Kidney epithelial cell (primary cell): ENCODE results near the gene MFAP3. TPM values are rescaled to one million over a fixed set of nuclear protein-coding genes. Genes with fewer than 3 reads are reported as not detected.

ENCODE experiments used
- DNase-seq: peaks from one replicate; pipeline ENCODE4 v3.0.0-alpha.2; 2010; ENCODE audit warnings: low read depth
- H3K27me3 ChIP-seq: 2 replicates; pipeline ENCODE4 v1.6.0; 2011; ENCODE audit warnings: low read length; ENCODE audit not compliant: control insufficient read depth, insufficient read depth
- H3K36me3 ChIP-seq: 2 replicates; pipeline ENCODE4 v1.5.1; 2011; ENCODE audit warnings: low read length; ENCODE audit not compliant: control insufficient read depth, insufficient read depth
- H3K4me3 ChIP-seq: 2 replicates; pipeline ENCODE4 v1.5.1; 2011; ENCODE audit warnings: low read depth, mild to moderate bottlenecking, control low read depth, low read length
- total RNA-seq: library from RNA; depleted of rRNA; stranded (reverse); fragments of >200 nt; gene quantifications from 2 replicates; pipeline ENCODE4 v1.2.3, GENCODE V29; 2015
- TF ChIP-seq, protein P1 (sequence below): IDR thresholded peaks from 2 replicates; pipeline ENCODE4 v1.5.1; 2011; ENCODE audit warnings: mild to moderate bottlenecking, moderate library complexity, low read length, control low read depth, inconsistent platforms; ENCODE audit not compliant: insufficient read depth, poor library complexity, severe bottlenecking

The MFAP3 gene
- total RNA-seq, 1 donor from 2014 or later = 51.0 TPM

DNA sequence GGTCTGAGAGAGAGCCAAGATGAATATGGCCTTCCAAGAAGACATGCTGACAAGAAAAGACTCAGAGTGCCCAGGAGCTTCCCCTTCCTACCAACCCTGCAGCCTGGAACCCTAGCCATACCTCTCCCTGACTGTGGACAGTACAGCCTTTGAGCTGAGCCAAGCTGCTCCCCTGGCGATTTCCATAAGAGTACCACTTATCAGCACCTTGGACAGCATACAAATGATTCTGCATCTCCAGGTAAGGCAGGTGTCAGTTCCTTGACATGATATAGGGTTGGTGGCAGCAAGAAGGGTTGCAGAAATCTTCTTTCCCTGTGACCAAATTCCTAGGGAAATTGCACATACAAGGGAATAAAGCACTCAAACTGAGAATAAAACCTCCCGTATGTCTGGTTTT is 58.3 kb downstream of the MFAP3 start:
- TF ChIP-seq, protein P1, sequence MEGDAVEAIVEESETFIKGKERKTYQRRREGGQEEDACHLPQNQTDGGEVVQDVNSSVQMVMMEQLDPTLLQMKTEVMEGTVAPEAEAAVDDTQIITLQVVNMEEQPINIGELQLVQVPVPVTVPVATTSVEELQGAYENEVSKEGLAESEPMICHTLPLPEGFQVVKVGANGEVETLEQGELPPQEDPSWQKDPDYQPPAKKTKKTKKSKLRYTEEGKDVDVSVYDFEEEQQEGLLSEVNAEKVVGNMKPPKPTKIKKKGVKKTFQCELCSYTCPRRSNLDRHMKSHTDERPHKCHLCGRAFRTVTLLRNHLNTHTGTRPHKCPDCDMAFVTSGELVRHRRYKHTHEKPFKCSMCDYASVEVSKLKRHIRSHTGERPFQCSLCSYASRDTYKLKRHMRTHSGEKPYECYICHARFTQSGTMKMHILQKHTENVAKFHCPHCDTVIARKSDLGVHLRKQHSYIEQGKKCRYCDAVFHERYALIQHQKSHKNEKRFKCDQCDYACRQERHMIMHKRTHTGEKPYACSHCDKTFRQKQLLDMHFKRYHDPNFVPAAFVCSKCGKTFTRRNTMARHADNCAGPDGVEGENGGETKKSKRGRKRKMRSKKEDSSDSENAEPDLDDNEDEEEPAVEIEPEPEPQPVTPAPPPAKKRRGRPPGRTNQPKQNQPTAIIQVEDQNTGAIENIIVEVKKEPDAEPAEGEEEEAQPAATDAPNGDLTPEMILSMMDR = no peak
- Histone ChIP-seq H3K27me3 (no peaks in the 10 kb centered on the region), H3K36me3 (no peaks in the 10 kb centered on the region), H3K4me3 (no peak overlapping the region)
- DNase-seq = no peak

DNA sequence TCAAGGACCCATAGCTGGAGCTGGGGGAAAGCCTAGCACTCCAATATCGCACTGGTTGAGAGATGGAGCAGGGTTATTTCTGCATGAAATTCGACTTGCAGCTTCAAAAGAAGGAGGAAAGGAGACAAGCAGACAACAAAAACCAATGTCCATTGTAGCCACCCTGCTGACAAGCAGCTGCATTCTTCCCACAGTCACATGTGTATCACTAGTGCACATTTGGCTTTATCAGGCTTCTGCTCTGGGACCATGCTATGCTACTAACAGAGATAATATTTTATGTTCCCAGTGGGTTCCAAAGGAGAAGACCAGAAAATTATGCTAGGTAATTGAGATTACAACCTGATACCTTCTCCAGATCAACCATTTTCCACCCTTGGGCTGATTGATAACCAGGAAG is 59.7 kb downstream of the MFAP3 start:
- Histone ChIP-seq H3K36me3 (no peaks in the 10 kb centered on the region), H3K27me3 (no peaks in the 10 kb centered on the region), H3K4me3 (no peak overlapping the region)
- DNase-seq = no peak
- TF ChIP-seq, protein P1 = no peak

DNA sequence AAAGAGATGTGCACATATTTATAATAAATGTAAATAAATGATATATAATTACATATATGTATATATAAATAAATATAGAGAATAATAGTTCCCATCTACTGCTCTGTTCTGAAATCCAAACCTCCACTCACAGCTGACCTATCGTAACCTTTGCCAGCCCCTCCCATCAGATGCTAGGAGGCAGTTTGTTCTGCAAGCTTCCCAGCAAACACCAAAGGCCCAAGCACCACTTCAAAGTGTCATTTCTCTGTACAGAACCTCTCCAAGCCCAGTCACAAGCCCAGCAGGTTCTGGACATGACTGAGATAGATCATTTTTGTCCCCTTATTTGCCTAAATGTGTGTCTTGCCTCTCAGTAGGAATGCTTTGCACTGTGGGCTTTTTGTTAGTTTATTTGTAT is 62.4 kb downstream of the MFAP3 start:
- no peaks in the 10 kb centered on the region for H3K36me3 ChIP-seq
- TF ChIP-seq, protein P1 = no peak
- no peaks in the 10 kb centered on the region for H3K27me3 ChIP-seq
- H3K4me3 ChIP-seq = no peak overlapping the region
- DNase-seq = no peak

DNA sequence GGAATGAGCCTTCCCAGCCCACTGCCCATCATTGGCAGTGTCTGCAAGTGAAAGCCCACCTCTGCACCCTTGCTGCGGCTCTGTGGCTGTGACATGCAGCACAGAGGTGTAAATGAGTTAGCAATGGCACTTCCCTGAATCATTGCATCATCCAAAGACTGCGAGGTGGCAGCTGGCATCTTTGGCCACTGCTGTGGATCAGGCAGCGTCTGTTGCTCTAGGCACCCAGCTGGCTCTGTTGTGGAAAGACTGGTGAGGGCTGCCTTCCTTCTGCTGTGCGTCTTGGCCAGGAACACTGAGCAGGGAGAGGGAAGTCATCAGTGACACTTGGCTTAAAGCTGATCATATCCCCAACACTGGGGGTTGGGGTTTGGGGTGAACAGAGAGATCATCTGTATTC is 64.5 kb downstream of the MFAP3 start:
- Histone ChIP-seq H3K27me3 (no peaks in the 10 kb centered on the region), H3K36me3 (no peaks in the 10 kb centered on the region), H3K4me3 (no peak overlapping the region)
- TF ChIP-seq, protein P1 = no peak
- DNase-seq = no peak

Other genes with a start within 250 kb of the MFAP3 start
- 14.5 and 29.6 TPM in 2 replicates for gene FAM114A2, start 57 bp upstream of the MFAP3 start, total RNA-seq
- 27.6 and 28.8 TPM in 2 replicates for gene GALNT10, start 151.8 kb downstream of the MFAP3 start, total RNA-seq